SJCRH30 (cell line): ENCODE results near the gene AP2B1. TPM values are rescaled to one million over a fixed set of nuclear protein-coding genes. Genes with fewer than 3 reads are reported as not detected.
A peak's percentile ranks its signal among the peaks of the same experiment; 100 is the strongest.

Source experiments
- DNase-seq, 2 experiments: peaks; one replicate each; pipeline ENCODE4 v3.0.0-alpha.2; 2015 to 2020
- H3K27ac ChIP-seq: fragments of 250-450 bp; sonication (Bioruptor Pico); 2 replicates; pipeline ENCODE4 v1.5.1; 2020; ENCODE audit warnings: mild to moderate bottlenecking, moderate library complexity
- H3K27me3 ChIP-seq: fragments of 250-450 bp; sonication (Bioruptor Pico); 2 replicates; pipeline ENCODE4 v1.5.1; 2020; ENCODE audit warnings: mild to moderate bottlenecking, moderate library complexity
- H3K36me3 ChIP-seq: fragments of 250-450 bp; sonication (Bioruptor Pico); 2 replicates; pipeline ENCODE4 v1.5.1; 2020; ENCODE audit warnings: mild to moderate bottlenecking, moderate library complexity
- H3K4me1 ChIP-seq: fragments of 250-450 bp; sonication (Bioruptor Pico); 2 replicates; pipeline ENCODE4 v1.5.1; 2020; ENCODE audit warnings: mild to moderate bottlenecking, moderate library complexity
- H3K4me3 ChIP-seq: fragments of 250-450 bp; sonication (Bioruptor Pico); 2 replicates; pipeline ENCODE4 v1.5.1; 2020; ENCODE audit warnings: mild to moderate bottlenecking, moderate library complexity
- H3K9me3 ChIP-seq: fragments of 250-450 bp; sonication (Bioruptor Pico); replicated peaks from 2 replicates; pipeline ENCODE4 v1.5.1; 2020; ENCODE audit warnings: mild to moderate bottlenecking, moderate library complexity
- total RNA-seq: library from RNA; depleted of rRNA; stranded (reverse); fragments of >200 nt; shearing (Covaris generic); gene quantifications from 2 replicates; pipeline ENCODE4 v1.2.3, GENCODE V29; 2014

AP2B1 gene
- total RNA-seq, 1 experiment from 2014 or later = 123 TPM

- Histone ChIP-seq H3K27me3 (no peaks in the 10 kb centered on the region), H3K4me3 (no peak overlapping the region), H3K36me3 (no peaks in the 10 kb centered on the region), H3K4me1 (peaks cover 28% of the 10 kb centered on the region), H3K27ac (no peak overlapping the region), H3K9me3 (no peaks in the 10 kb centered on the region)
- no peak for DNase-seq
These were observed 143.4 kb downstream of the AP2B1 start for GRCh38 chr17:35730400-35731005.

GRCh38 chr17:35731239-35731916, 144.3 kb downstream of the AP2B1 start, which contains the start of gene RASL10B:
TSS of gene RASL10B (plus strand) at chr17:35731639. CDS start at chr17:35735185, 3,546 bp downstream.
- no peaks in the 10 kb centered on the region for H3K27me3 ChIP-seq
- no peaks in the 10 kb centered on the region for H3K36me3 ChIP-seq
- H3K27ac ChIP-seq = no peak within 1 kb of the TSS
- peak; percentile 75 to 77 for DNase-seq
- peak within 1 kb of the TSS; percentile 98 for H3K4me3 ChIP-seq
- peaks cover 20% of the 10 kb centered on the region for H3K4me1 ChIP-seq
- no peaks in the 10 kb centered on the region for H3K9me3 ChIP-seq

GRCh38 chr17:35731917-35732805, 145.0 kb downstream of the AP2B1 start:
- H3K27ac ChIP-seq = no peak overlapping the region
- H3K4me1 ChIP-seq = peaks cover 12% of the 10 kb centered on the region
- DNase-seq = peak in 1 of 2 experiments; percentile 37
- H3K36me3 ChIP-seq = no peaks in the 10 kb centered on the region
- H3K9me3 ChIP-seq = no peaks in the 10 kb centered on the region
- H3K4me3 ChIP-seq = peak overlapping the region; percentile 98
- no peaks in the 10 kb centered on the region for H3K27me3 ChIP-seq

GRCh38 chr17:35732806-35733136, 145.6 kb downstream of the AP2B1 start:
- peaks cover 6% of the 10 kb centered on the region for H3K4me1 ChIP-seq
- no peak overlapping the region for H3K4me3 ChIP-seq
- no peaks in the 10 kb centered on the region for H3K36me3 ChIP-seq
- H3K27ac ChIP-seq = no peak overlapping the region
- H3K9me3 ChIP-seq = no peaks in the 10 kb centered on the region
- no peak for DNase-seq
- H3K27me3 ChIP-seq = no peaks in the 10 kb centered on the region

GRCh38 chr17:35733366-35733765, 146.2 kb downstream of the AP2B1 start:
- no peak overlapping the region for H3K27ac ChIP-seq
- no peak for DNase-seq
- no peaks in the 10 kb centered on the region for H3K36me3 ChIP-seq
- H3K27me3 ChIP-seq = no peaks in the 10 kb centered on the region
- peaks cover 6% of the 10 kb centered on the region for H3K4me1 ChIP-seq
- no peak overlapping the region for H3K4me3 ChIP-seq
- no peaks in the 10 kb centered on the region for H3K9me3 ChIP-seq

GRCh38 chr17:35734396-35734795, 147.3 kb downstream of the AP2B1 start:
- no peak overlapping the region for H3K4me3 ChIP-seq
- no peaks in the 10 kb centered on the region for H3K9me3 ChIP-seq
- no peaks in the 10 kb centered on the region for H3K27me3 ChIP-seq
- H3K27ac ChIP-seq = no peak overlapping the region
- H3K4me1 ChIP-seq = peaks cover 6% of the 10 kb centered on the region
- H3K36me3 ChIP-seq = no peaks in the 10 kb centered on the region
- no peak for DNase-seq

- Histone ChIP-seq H3K27ac (no peak overlapping the region), H3K9me3 (no peaks in the 10 kb centered on the region), H3K36me3 (no peaks in the 10 kb centered on the region), H3K4me3 (no peak overlapping the region), H3K27me3 (no peaks in the 10 kb centered on the region), H3K4me1 (peaks cover 6% of the 10 kb centered on the region)
- no peak for DNase-seq
These were observed 148.1 kb downstream of the AP2B1 start for GRCh38 chr17:35735036-35735805.

- H3K36me3 ChIP-seq = no peaks in the 10 kb centered on the region
- H3K4me3 ChIP-seq = no peak overlapping the region
- no peak for DNase-seq
- no peaks in the 10 kb centered on the region for H3K9me3 ChIP-seq
- H3K27me3 ChIP-seq = no peaks in the 10 kb centered on the region
- H3K27ac ChIP-seq = no peak overlapping the region
- H3K4me1 ChIP-seq = peaks cover under 1% of the 10 kb centered on the region
These were observed 149.1 kb downstream of the AP2B1 start for GRCh38 chr17:35736236-35736635.

GRCh38 chr17:35738519-35739133, 151.5 kb downstream of the AP2B1 start:
- no peak for DNase-seq

GRCh38 chr17:35740216-35740615, 153.1 kb downstream of the AP2B1 start:
- Histone ChIP-seq H3K4me1 (no peaks in the 10 kb centered on the region), H3K36me3 (no peaks in the 10 kb centered on the region), H3K4me3 (no peak overlapping the region), H3K27ac (no peak overlapping the region), H3K9me3 (no peaks in the 10 kb centered on the region), H3K27me3 (peaks cover 3% of the 10 kb centered on the region; the same call in 1 of the 2 replicates)
- DNase-seq = no peak

More at GRCh38 chr17:35738519-35739133, 151.5 kb downstream of the AP2B1 start:
- no peak overlapping the region for H3K4me3 ChIP-seq
- no peaks in the 10 kb centered on the region for H3K9me3 ChIP-seq
- no peaks in the 10 kb centered on the region for H3K36me3 ChIP-seq
- H3K4me1 ChIP-seq = no peaks in the 10 kb centered on the region
- H3K27ac ChIP-seq = no peak overlapping the region
- H3K27me3 ChIP-seq = no peaks in the 10 kb centered on the region

GRCh38 chr17:35740997-35741931, 154.1 kb downstream of the AP2B1 start:
- no peaks in the 10 kb centered on the region for H3K9me3 ChIP-seq
- DNase-seq = no peak
- no peak overlapping the region for H3K27ac ChIP-seq
- H3K36me3 ChIP-seq = no peaks in the 10 kb centered on the region
- peaks cover 14% of the 10 kb centered on the region for H3K27me3 ChIP-seq
- no peak overlapping the region for H3K4me3 ChIP-seq
- H3K4me1 ChIP-seq = no peaks in the 10 kb centered on the region

GRCh38 chr17:35742496-35742895, 155.4 kb downstream of the AP2B1 start:
- Histone ChIP-seq H3K27ac (no peak overlapping the region), H3K9me3 (no peaks in the 10 kb centered on the region), H3K4me3 (no peak overlapping the region), H3K4me1 (no peaks in the 10 kb centered on the region), H3K27me3 (peaks cover 17% of the 10 kb centered on the region), H3K36me3 (no peaks in the 10 kb centered on the region)
- no peak for DNase-seq

GRCh38 chr17:35742896-35743477, 155.9 kb downstream of the AP2B1 start:
- H3K9me3 ChIP-seq = no peaks in the 10 kb centered on the region
- H3K27me3 ChIP-seq = peaks cover 17% of the 10 kb centered on the region
- no peak for DNase-seq
- H3K4me1 ChIP-seq = no peaks in the 10 kb centered on the region
- H3K36me3 ChIP-seq = no peaks in the 10 kb centered on the region
- H3K4me3 ChIP-seq = no peak overlapping the region
- no peak overlapping the region for H3K27ac ChIP-seq
